A549 treated with dexamethasone at 1 μM for 4 hours (cell line): ENCODE results near the gene SAC3D1. TPM values are rescaled to one million over a fixed set of nuclear protein-coding genes. Genes with fewer than 3 reads are reported as not detected.

Source experiments
- total RNA-seq: library from RNA; stranded (reverse); fragments of 200-300 nt; extraction: Qiagen RNA extraction; gene quantifications from 5 replicates; pipeline ENCODE4 v1.2.3, GENCODE V29; 2022

Gene SAC3D1
- total RNA-seq: 33.5 to 51.7 TPM (median 49.0 TPM) in 5 replicates

GRCh38 chr11:65040847-65041622, at the start of gene SAC3D1:
Gene SAC3D1, plus strand, starts transcription at chr11:65041210. Its CDS starts 83 bp downstream, at chr11:65041293.

GRCh38 chr11:64996710-64997380, 44.2 kb upstream of the SAC3D1 start, which contains the start of gene BATF2:
Gene BATF2, minus strand, starts transcription at chr11:64996971. Its CDS starts 57 bp downstream, at chr11:64996914.

GRCh38 chr11:65013888-65014725, 26.9 kb upstream of the SAC3D1 start, which contains the start of gene ARL2:
Gene ARL2, plus strand, starts transcription at chr11:65014160. Its CDS starts 48 bp downstream, at chr11:65014208.

GRCh38 chr11:65027213-65028067, 13.6 kb upstream of the SAC3D1 start, which contains the start of gene SNX15:
Gene SNX15, plus strand, starts transcription at chr11:65027439. Its CDS starts 99 bp downstream, at chr11:65027538.

GRCh38 chr11:65058419-65059054, 17.5 kb downstream of the SAC3D1 start, which contains the start of gene NAALADL1:
Gene NAALADL1, minus strand, starts transcription at chr11:65058553. Its CDS starts 32 bp downstream, at chr11:65058521.

GRCh38 chr11:65083834-65084597, 43.0 kb downstream of the SAC3D1 start, which contains the start of the genes CDCA5 and ZFPL1:
Gene CDCA5, minus strand, starts transcription at chr11:65084040. Its CDS starts 62 bp downstream, at chr11:65083978.
Gene ZFPL1, plus strand, starts transcription at chr11:65084222. Its CDS starts 477 bp downstream, at chr11:65084699.

Other genes starting within 250 kb of the SAC3D1 start
- gene MAP4K2, start 238.0 kb upstream of the SAC3D1 start, total RNA-seq: 5.4 to 9.2 TPM (median 8.5 TPM) in 5 replicates
- 23.5 to 42.2 TPM (median 41.1 TPM) in 5 replicates for gene MEN1, start 230.7 kb upstream of the SAC3D1 start, total RNA-seq
- 1.0 to 1.6 TPM (median 1.5 TPM) in 5 replicates for gene CDC42BPG, start 196.6 kb upstream of the SAC3D1 start, total RNA-seq
- gene EHD1, start 162.6 kb upstream of the SAC3D1 start, total RNA-seq: 83.3 to 124 TPM (median 119 TPM) in 5 replicates
- 11.0 to 20.8 TPM (median 19.2 TPM) in 5 replicates for gene ATG2A, start 124.0 kb upstream of the SAC3D1 start, total RNA-seq
- 3.5 to 4.4 TPM (median 4.1 TPM) in 5 replicates for gene PPP2R5B, start 116.5 kb upstream of the SAC3D1 start, total RNA-seq
- not detected in 5 replicates for gene GPHA2, start 105.3 kb upstream of the SAC3D1 start, total RNA-seq
- not detected in 5 replicates for gene MAJIN, start 69.1 kb upstream of the SAC3D1 start, total RNA-seq
- 0.33 to 0.65 TPM (median 0.47 TPM) in 5 replicates for gene BATF2, start 44.2 kb upstream of the SAC3D1 start, total RNA-seq
- gene ARL2, start 27.1 kb upstream of the SAC3D1 start, total RNA-seq: 172 to 187 TPM (median 178 TPM) in 5 replicates
- gene SNX15, start 13.8 kb upstream of the SAC3D1 start, total RNA-seq: 18.9 to 23.9 TPM (median 22.8 TPM) in 5 replicates
- 0.18 TPM in 1 of 5 replicates, not detected in the others for gene NAALADL1, start 17.3 kb downstream of the SAC3D1 start, total RNA-seq
- gene CDCA5, start 42.8 kb downstream of the SAC3D1 start, total RNA-seq: 64.4 to 77.1 TPM (median 72.9 TPM) in 5 replicates
- gene ZFPL1, start 43.0 kb downstream of the SAC3D1 start, total RNA-seq: 33.7 to 38.4 TPM (median 36.4 TPM) in 5 replicates
- gene VPS51, start 55.0 kb downstream of the SAC3D1 start, total RNA-seq: 55.8 to 61.2 TPM (median 60.5 TPM) in 5 replicates
- gene TM7SF2, start 70.7 kb downstream of the SAC3D1 start, total RNA-seq: 4.6 to 8.6 TPM (median 5.9 TPM) in 5 replicates
- gene ZNHIT2, start 76.5 kb downstream of the SAC3D1 start, total RNA-seq: 11.1 to 19.9 TPM (median 19.4 TPM) in 5 replicates
- gene FAU, start 80.9 kb downstream of the SAC3D1 start, total RNA-seq: 854 to 960 TPM (median 861 TPM) in 5 replicates
- 66.1 to 73.7 TPM (median 68.6 TPM) in 5 replicates for gene MRPL49, start 81.1 kb downstream of the SAC3D1 start, total RNA-seq
- gene SYVN1, start 93.3 kb downstream of the SAC3D1 start, total RNA-seq: 24.1 to 42.1 TPM (median 41.2 TPM) in 5 replicates
- gene SPDYC, start 129.0 kb downstream of the SAC3D1 start, total RNA-seq: not detected in 5 replicates
- 85.0 to 136 TPM (median 126 TPM) in 5 replicates for gene CAPN1, start 140.7 kb downstream of the SAC3D1 start, total RNA-seq
- gene POLA2, start 220.8 kb downstream of the SAC3D1 start, total RNA-seq: 12.0 to 15.3 TPM (median 13.3 TPM) in 5 replicates